Endothelial cell of umbilical vein (primary cell): Measurements from ENCODE around the gene RABL3. TPM values are rescaled to one million over a fixed set of nuclear protein-coding genes. Genes with fewer than 3 reads are reported as not detected.
A peak's percentile ranks its signal among the peaks of the same experiment; 100 is the strongest.
"Not testable (repeated sequence)": the region's sequence is repeated elsewhere in the genome, so short reads cannot be mapped to it uniquely, and the experiment has no call there.

ENCODE experiments used
- BruUV-seq: library from RNA; stranded (reverse); fragments of 400-500 nt; replicated peaks from 2 replicates; lab custom pipeline; 2021; lab: Mats Ljungman, UMichigan
- CTCF ChIA-PET: fragments of 300-600, 350-600 bp; sonication (Branson Sonifier 250); formaldehyde crosslinking; loops from one replicate; lab custom pipeline; 2021; ENCODE audit warnings: antibody characterized with exemption, inconsistent platforms; lab: Charles Lee
- POLR2A ChIA-PET: fragments of 300-600, 350-600 bp; sonication (Branson Sonifier 250); formaldehyde crosslinking; loops from one replicate; lab custom pipeline; 2021; ENCODE audit warnings: antibody characterized with exemption, inconsistent platforms; lab: Charles Lee
- DNase-seq: peaks from one replicate; pipeline ENCODE4 v3.0.0-alpha.2; 2011; ENCODE audit warnings: low read depth, low spot score
- FAIRE-seq: peaks from 2 replicates; lab custom pipeline; 2011; peaks lifted over from hg19 to GRCh38; lab: Jason Lieb, UNC
- H2AFZ ChIP-seq: 2 replicates; pipeline ENCODE4 v1.6.0; 2012; ENCODE audit warnings: low read depth, low read length, control low read depth, inconsistent platforms
- H3K27ac ChIP-seq: 2 replicates; pipeline ENCODE4 v1.5.1; 2011; ENCODE audit warnings: low read depth, mild to moderate bottlenecking, control low read depth, low read length, moderate library complexity; ENCODE audit not compliant: insufficient read depth
- H3K27me3 ChIP-seq, 2 experiments: 2 replicates each; pipeline versions ENCODE4 v1.6.0 to v1.6.1; 2011; ENCODE audit warnings: low read length in 2 of 2, mixed read lengths in 1 of 2; ENCODE audit not compliant: control insufficient read depth in 2 of 2, insufficient read depth in 2 of 2
- H3K36me3 ChIP-seq, 2 experiments: 2 replicates in 1 of 2; 3 replicates in 1 of 2; pipeline ENCODE4 v1.5.1; 2011; ENCODE audit warnings: low read length in 2 of 2, mild to moderate bottlenecking in 1 of 2, moderate library complexity in 1 of 2; ENCODE audit not compliant: control insufficient read depth in 2 of 2, insufficient read depth in 2 of 2; ENCODE audit errors: extremely low read depth in 1 of 2
- H3K4me1 ChIP-seq: 3 replicates; pipeline ENCODE4 v1.5.1; 2011; ENCODE audit warnings: mild to moderate bottlenecking, low read length; ENCODE audit not compliant: control insufficient read depth, insufficient read depth; ENCODE audit errors: extremely low read depth
- H3K4me2 ChIP-seq: 2 replicates; pipeline ENCODE4 v1.6.1; 2011; ENCODE audit warnings: low read length, control low read depth, mixed read lengths; ENCODE audit not compliant: insufficient read depth
- H3K4me3 ChIP-seq, 3 experiments: fragments of 200-600 bp in 1 of 3; sonication (generic), shearing (Covaris generic) in 1 of 3; replicated peaks in 1 of 3; 2 replicates each; pipeline ENCODE4 v1.5.1; 2011 to 2016; ENCODE audit warnings: control low read depth in 3 of 3, low read length in 3 of 3, mild to moderate bottlenecking in 2 of 3, inconsistent platforms in 1 of 3, low read depth in 1 of 3, moderate library complexity in 1 of 3; ENCODE audit not compliant: insufficient read depth in 1 of 3
- H3K79me2 ChIP-seq: 2 replicates; pipeline ENCODE4 v1.6.0; 2012; ENCODE audit warnings: low read length, inconsistent platforms; ENCODE audit not compliant: control insufficient read depth, insufficient read depth
- H3K9ac ChIP-seq: replicated peaks from 2 replicates; pipeline ENCODE3; 2011; ENCODE audit warnings: low read length, control low read depth; ENCODE audit not compliant: insufficient read depth; ENCODE audit errors: extremely low read depth
- H3K9me1 ChIP-seq: replicated peaks from 3 replicates; pipeline ENCODE4 v1.6.0; 2011; ENCODE audit warnings: mild to moderate bottlenecking, low read length; ENCODE audit not compliant: control insufficient read depth, insufficient read depth; ENCODE audit errors: extremely low read depth
- H3K9me3 ChIP-seq: replicated peaks from 2 replicates; pipeline ENCODE4 v1.5.1; 2012; ENCODE audit warnings: low read length, inconsistent platforms; ENCODE audit not compliant: control insufficient read depth, insufficient read depth
- H4K20me1 ChIP-seq: replicated peaks from 2 replicates; pipeline ENCODE3; 2011; ENCODE audit warnings: mild to moderate bottlenecking, low read length; ENCODE audit not compliant: control insufficient read depth, insufficient read depth; ENCODE audit errors: extremely low read depth
- EZH2 ChIP-seq: IDR thresholded peaks from 2 replicates; pipeline ENCODE4 v1.6.1; 2012; ENCODE audit warnings: borderline replicate concordance, low read depth, mild to moderate bottlenecking, moderate library complexity, low read length, inconsistent platforms; ENCODE audit not compliant: severe bottlenecking
- FOS ChIP-seq: IDR thresholded peaks from 2 replicates; pipeline ENCODE4 v1.6.1; 2011; ENCODE audit warnings: mild to moderate bottlenecking, low read length, moderate library complexity, borderline replicate concordance; ENCODE audit not compliant: insufficient read depth
- GATA2 ChIP-seq: IDR thresholded peaks from 2 replicates; pipeline ENCODE4 v1.7.0; 2011; ENCODE audit warnings: low read depth, mild to moderate bottlenecking, moderate library complexity, mixed read lengths, low read length; ENCODE audit not compliant: insufficient read length, insufficient read depth
- JUN ChIP-seq: IDR thresholded peaks from 2 replicates; pipeline ENCODE4 v1.6.1; 2011; ENCODE audit warnings: borderline replicate concordance, low read depth; ENCODE audit not compliant: insufficient read length, insufficient read depth
- MYC ChIP-seq: IDR thresholded peaks from one replicate; pipeline ENCODE4 v1.6.1; 2011; ENCODE audit warnings: mild to moderate bottlenecking, low read depth, low read length
- POLR2A ChIP-seq: IDR thresholded peaks from 2 replicates; pipeline ENCODE4 v1.6.1; 2012; ENCODE audit warnings: low read depth, mild to moderate bottlenecking, control low read depth, low read length
- POLR2AphosphoS5 ChIP-seq: IDR thresholded peaks from 2 replicates; pipeline ENCODE4 v1.6.1; 2012; ENCODE audit warnings: low read depth, mild to moderate bottlenecking, control low read depth, low read length, moderate library complexity; ENCODE audit not compliant: insufficient read depth
- dilution Hi-C: fragments of 300-500 bp; cut with MboI; formaldehyde crosslinking; loops from one replicate; pipeline ENCODE4 v1.15.0; 2019; ENCODE audit warnings: low sequenced_read_pairs; ENCODE audit not compliant: extremely low pct_ligation_motif_present
- intact Hi-C: fragments of 100-400 bp; cut with micrococcal nuclease; formaldehyde crosslinking; loops from one replicate; pipeline ENCODE4 v1.10.0; 2022
- polyA plus RNA-seq, 4 experiments: library from polyadenylated mRNA; depleted of rRNA in 3 of 4; stranded (reverse) in 3 of 4; unstranded in 1 of 4; fragments of >200 nt; gene quantifications; 2 replicates each; pipeline versions ENCODE4 v1.2.1 to v1.2.3, GENCODE V29; 2011 to 2012; ENCODE audit warnings: missing spikeins in 1 of 4
- total RNA-seq: library from RNA; stranded (reverse); gene quantifications from 2 replicates; pipeline ENCODE4 v1.2.3, GENCODE V29; 2021
- TF ChIP-seq, protein P1 (sequence below), 2 donors: IDR thresholded peaks; 1 replicate in 1 of 2; 2 replicates in 1 of 2; pipeline ENCODE4 v1.5.1; 2011; ENCODE audit warnings: low read length in 2 of 2, mild to moderate bottlenecking in 2 of 2, moderate library complexity in 2 of 2, control low read depth in 1 of 2, inconsistent platforms in 1 of 2, low read depth in 1 of 2; ENCODE audit not compliant: insufficient read depth in 1 of 2; ENCODE audit errors: extremely low read depth in 1 of 2
- TF ChIP-seq, protein P2 (sequence below): IDR thresholded peaks from 2 replicates; pipeline ENCODE4 v1.6.1; 2011; ENCODE audit not compliant: insufficient read depth, insufficient read length

The RABL3 gene
- total and polyA plus RNA-seq, 2 donors (not counting 3 experiments of a cell fraction or from before 2014, with no cell fraction given): 4.3 to 24.9 TPM

DNA sequence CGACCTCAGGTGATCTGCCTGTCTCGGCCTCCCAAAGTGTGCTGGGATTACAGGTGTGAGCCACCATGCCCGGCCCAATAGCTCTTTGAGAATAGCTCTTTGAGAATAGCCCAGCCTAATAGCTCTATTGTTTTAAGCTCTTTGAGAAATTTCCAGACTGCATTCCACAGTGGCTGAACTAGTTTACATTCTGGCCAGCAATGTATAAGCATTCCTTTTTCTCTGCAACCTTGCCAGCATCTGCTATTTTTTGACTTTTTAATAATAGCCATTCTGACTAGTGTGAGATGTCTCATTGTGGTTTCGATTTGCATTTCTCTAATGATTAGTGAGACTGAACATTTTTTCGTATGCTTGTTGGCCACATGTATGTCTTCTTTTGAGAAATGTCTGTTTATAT, 43.5 kb upstream of the RABL3 start:
- CTCF ChIA-PET: interaction anchor here (0.7 to 1.6 kb wide), 4 partner anchors 9 to 227 kb away, joined by 3 to 6 read pairs (median 3); no protein-coding TSS in a partner anchor
- H3K9me1 ChIP-seq, H3K36me3 ChIP-seq, FAIRE-seq, H4K20me1 ChIP-seq, dilution Hi-C loops, DNase-seq, H3K4me3 ChIP-seq, H2AFZ ChIP-seq, POLR2A ChIA-PET, H3K9ac ChIP-seq, BruUV-seq, H3K27ac ChIP-seq, H3K9me3 ChIP-seq, intact Hi-C loops, H3K27me3 ChIP-seq, H3K79me2 ChIP-seq, H3K4me2 ChIP-seq: not testable (repeated sequence)
- H3K4me1 ChIP-seq: peaks cover 13% of the 10 kb centered on the region

DNA sequence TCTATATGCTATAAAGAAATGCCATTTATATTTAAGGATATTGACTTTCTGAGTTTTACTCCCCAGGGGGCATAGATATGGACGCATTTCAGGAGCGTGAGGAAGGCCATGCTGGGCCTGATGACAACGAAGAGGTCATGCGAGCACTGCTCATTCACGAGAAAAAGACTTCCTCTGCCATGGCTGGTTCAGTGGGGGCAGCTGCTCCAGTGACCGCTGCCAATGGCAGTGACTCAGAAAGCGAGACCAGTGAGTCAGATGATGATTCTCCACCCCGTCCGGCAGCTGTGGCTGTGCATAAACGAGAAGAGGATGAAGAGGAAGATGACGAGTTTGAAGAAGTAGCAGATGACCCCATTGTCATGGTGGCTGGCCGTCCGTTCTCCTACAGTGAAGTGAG, 38.7 kb upstream of the RABL3 start:
- H3K4me3 ChIP-seq: no peak overlapping the region
- no peak overlapping the region for H2AFZ ChIP-seq
- H3K4me2 ChIP-seq: peak overlapping the region; percentile 61
- dilution Hi-C loops: no loop called here
- H3K79me2 ChIP-seq: peaks cover 11% of the 10 kb centered on the region
- peak overlapping the region; percentile 78 for H3K27ac ChIP-seq
- BruUV-seq: no TSS peak
- H3K36me3 ChIP-seq: peaks cover 3 to 5% of the 10 kb centered on the region in 2 experiments
- H3K4me1 ChIP-seq: peaks cover 22% of the 10 kb centered on the region
- H4K20me1 ChIP-seq: no peaks in the 10 kb centered on the region
- TF ChIP-seq JUN: peak; percentile 93
- peak; percentile 87 for TF ChIP-seq FOS
- TF ChIP-seq, protein P1, sequence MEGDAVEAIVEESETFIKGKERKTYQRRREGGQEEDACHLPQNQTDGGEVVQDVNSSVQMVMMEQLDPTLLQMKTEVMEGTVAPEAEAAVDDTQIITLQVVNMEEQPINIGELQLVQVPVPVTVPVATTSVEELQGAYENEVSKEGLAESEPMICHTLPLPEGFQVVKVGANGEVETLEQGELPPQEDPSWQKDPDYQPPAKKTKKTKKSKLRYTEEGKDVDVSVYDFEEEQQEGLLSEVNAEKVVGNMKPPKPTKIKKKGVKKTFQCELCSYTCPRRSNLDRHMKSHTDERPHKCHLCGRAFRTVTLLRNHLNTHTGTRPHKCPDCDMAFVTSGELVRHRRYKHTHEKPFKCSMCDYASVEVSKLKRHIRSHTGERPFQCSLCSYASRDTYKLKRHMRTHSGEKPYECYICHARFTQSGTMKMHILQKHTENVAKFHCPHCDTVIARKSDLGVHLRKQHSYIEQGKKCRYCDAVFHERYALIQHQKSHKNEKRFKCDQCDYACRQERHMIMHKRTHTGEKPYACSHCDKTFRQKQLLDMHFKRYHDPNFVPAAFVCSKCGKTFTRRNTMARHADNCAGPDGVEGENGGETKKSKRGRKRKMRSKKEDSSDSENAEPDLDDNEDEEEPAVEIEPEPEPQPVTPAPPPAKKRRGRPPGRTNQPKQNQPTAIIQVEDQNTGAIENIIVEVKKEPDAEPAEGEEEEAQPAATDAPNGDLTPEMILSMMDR (IDR thresholded peaks at IDR 0.05; ENCODE audit: extremely low read depth in 1 of 2, insufficient read depth in 1 of 2, low read depth in 1 of 2, low read length in 2 of 2): no peak
- no peak for TF ChIP-seq GATA2
- no peak for TF ChIP-seq MYC
- TF ChIP-seq, protein P2, sequence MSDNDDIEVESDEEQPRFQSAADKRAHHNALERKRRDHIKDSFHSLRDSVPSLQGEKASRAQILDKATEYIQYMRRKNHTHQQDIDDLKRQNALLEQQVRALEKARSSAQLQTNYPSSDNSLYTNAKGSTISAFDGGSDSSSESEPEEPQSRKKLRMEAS: peak; percentile 38
- no peak for TF ChIP-seq POLR2A
- no peak for TF ChIP-seq EZH2
- peak; percentile 95 for TF ChIP-seq POLR2AphosphoS5
- FAIRE-seq (peak; percentile 93), DNase-seq (peak; percentile 90)
- H3K9ac ChIP-seq: no peak overlapping the region
- ChIA-PET POLR2A (interaction anchor here (1.8 kb wide), 1 partner anchor 38 kb away, joined by 4 read pairs; the partner anchor contains the start of genes GTF2E1 and RABL3), CTCF (interaction anchor here (0.7 to 3.3 kb wide), 9 partner anchors 9 to 337 kb away, joined by 3 to 23 read pairs (median 5); no protein-coding TSS in a partner anchor)
- H3K9me1 ChIP-seq: no peaks in the 10 kb centered on the region
- no peaks in the 10 kb centered on the region for H3K9me3 ChIP-seq
- intact Hi-C loops: loop anchor here (1.0 kb wide), 2 partner anchors 11 to 39 kb away; partner anchors contain the start of genes GTF2E1 and RABL3
- no peaks in the 10 kb centered on the region for H3K27me3 ChIP-seq
